T-helper 17 cell (primary cell): ENCODE measurements around the gene B4GALNT1. TPM values are rescaled to one million over a fixed set of nuclear protein-coding genes. Genes with fewer than 3 reads are reported as not detected.

Source experiments
- ATAC-seq: fragments of 150-1000 bp; cut with Tn5 transposase; 2 replicates; pipeline ENCODE4 v1.10.0; 2021; ENCODE audit warnings: mild to moderate bottlenecking, moderate library complexity
- DNase-seq, 3 donors: peaks; one replicate each; pipeline versions ENCODE4 v3.0.0 to v3.0.0-alpha.2; 2020 to 2021
- H3K9me3 ChIP-seq: one replicate; pipeline ENCODE4 v1.7.0; 2013; ENCODE audit warnings: low read length, mild to moderate bottlenecking; ENCODE audit not compliant: control insufficient read depth, poor library complexity, severe bottlenecking
- H3K27ac Mint-ChIP-seq: one replicate; pipeline ENCODE4 v1.8.0; 2022; ENCODE audit warnings: mild to moderate bottlenecking, moderate library complexity, mixed read lengths
- H3K27me3 Mint-ChIP-seq: one replicate; pipeline ENCODE4 v1.8.0; 2022; ENCODE audit warnings: mixed read lengths
- H3K36me3 Mint-ChIP-seq: one replicate; pipeline ENCODE4 v1.8.0; 2022; ENCODE audit warnings: low read depth, mixed read lengths
- H3K4me1 Mint-ChIP-seq: one replicate; pipeline ENCODE4 v1.8.0; 2022; ENCODE audit warnings: mild to moderate bottlenecking, mixed read lengths
- H3K4me3 Mint-ChIP-seq: one replicate; pipeline ENCODE4 v1.8.0; 2022; ENCODE audit warnings: mild to moderate bottlenecking, moderate library complexity, mixed read lengths
- total RNA-seq, 4 donors: library from RNA in 2 of 4; stranded (reverse) in 2 of 4; gene quantifications; one replicate each; pipeline ENCODE4 v1.2.3 and lab custom pipeline; 2022 to 2026

The B4GALNT1 gene
- total RNA-seq, 2 donors from 2014 or later = not detected

DNA sequence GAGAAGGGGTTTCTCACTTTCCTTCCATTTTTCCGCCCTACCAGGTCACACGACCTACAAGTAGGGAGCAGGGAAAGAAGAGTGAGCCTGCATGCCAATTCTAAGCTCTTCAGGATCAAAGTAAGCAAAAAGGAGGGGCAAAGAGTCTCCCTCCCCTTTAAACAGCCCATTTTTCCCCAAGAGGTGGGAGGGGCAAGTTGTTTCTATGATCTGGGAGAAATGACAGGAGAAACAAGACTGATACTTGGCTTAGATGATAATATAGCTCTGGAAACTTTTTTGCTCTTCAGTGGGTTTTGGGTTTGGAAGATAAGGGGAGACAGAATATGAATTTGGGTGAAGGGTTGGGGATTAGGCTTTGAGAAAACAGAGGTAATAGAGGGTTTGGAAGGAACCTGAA is 26.6 kb downstream of the B4GALNT1 start:
- Mint-ChIP-seq H3K27me3 (peaks cover 7% of the 10 kb centered on the region), H3K36me3 (peaks cover 11% of the 10 kb centered on the region), H3K4me1 (peaks cover 28% of the 10 kb centered on the region), H3K27ac (no peak overlapping the region), H3K4me3 (no peak overlapping the region)
- ATAC-seq (no peak), DNase-seq (no peak)
- no peaks in the 10 kb centered on the region for H3K9me3 ChIP-seq

DNA sequence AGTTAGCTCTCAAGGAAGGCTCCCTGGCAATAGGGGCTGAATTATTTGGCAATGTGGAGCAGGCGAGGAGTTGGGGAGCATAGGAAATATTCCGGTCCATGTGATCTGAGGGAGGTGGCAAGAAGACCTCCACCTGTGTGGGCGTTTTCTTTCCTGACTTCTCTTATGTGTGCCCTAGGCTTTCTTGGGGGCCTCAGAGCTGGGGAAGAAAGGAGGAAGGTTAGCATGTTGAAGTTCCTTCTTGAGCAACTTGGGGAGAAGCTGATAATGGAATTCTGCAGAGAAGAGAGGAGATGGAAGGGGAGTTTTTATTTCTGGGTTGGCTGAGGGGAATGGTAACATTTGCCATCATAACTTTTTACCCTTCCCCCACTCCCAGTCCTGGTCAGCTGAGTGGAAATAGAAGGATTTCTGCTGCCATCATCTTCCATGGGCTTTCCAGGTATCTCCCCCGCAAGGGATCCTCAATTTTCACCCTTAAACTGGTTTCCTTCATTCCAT is 27.1 kb downstream of the B4GALNT1 start:
- no peaks in the 10 kb centered on the region for H3K9me3 ChIP-seq
- H3K36me3 Mint-ChIP-seq = peaks cover 11% of the 10 kb centered on the region
- peaks cover 27% of the 10 kb centered on the region for H3K4me1 Mint-ChIP-seq
- H3K27ac Mint-ChIP-seq = peak overlapping the region; percentile 88
- ATAC-seq = no peak
- DNase-seq = no peak
- H3K27me3 Mint-ChIP-seq = peaks cover 7% of the 10 kb centered on the region
- peak overlapping the region; percentile 82 for H3K4me3 Mint-ChIP-seq

DNA sequence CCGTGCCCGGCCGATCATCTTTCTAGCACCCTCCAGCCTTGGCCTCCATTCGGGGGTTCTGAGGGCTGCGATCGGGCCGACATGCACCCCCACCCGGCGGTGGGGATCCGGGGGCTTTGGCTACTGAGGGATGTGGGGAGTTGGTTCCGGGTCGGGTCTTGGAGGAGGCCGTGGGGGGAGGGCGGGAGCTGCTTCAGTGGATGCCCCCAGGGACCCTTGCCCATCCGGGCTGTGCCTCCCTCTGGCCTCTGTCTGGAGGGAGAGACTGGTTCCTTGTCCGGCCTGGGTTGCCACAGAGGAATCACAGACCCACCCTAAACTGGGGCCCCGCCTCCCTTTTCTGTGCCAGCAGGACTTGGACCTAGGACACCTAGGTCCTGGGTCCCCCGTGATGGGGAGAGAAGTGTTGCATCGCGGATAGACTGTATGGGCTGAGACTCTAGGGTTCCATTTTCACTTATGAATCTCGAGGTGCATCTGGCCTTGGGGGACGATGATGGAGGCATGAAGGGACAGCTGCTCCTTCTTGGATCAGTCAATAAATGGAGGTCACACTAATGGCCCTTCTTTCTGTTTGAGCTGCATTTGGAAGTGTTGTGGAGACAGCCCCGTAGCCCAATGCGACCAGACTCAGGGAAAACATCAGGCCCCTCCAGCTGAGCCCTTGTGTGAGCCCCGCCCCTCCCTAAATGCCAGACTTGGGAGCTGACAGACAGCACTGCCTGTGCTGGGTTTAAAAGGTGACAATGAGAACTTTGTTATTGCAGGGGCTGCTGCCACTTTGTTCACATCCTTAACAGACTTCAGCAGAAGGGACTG is 27.8 kb downstream of the B4GALNT1 start:
- Mint-ChIP-seq H3K4me1 (peaks cover 25% of the 10 kb centered on the region), H3K27me3 (peaks cover 1% of the 10 kb centered on the region), H3K27ac (peak overlapping the region; percentile 88), H3K36me3 (peaks cover 11% of the 10 kb centered on the region), H3K4me3 (peak overlapping the region; percentile 82)
- ATAC-seq (peak; percentile 51), DNase-seq (no peak)
- H3K9me3 ChIP-seq = no peaks in the 10 kb centered on the region

DNA sequence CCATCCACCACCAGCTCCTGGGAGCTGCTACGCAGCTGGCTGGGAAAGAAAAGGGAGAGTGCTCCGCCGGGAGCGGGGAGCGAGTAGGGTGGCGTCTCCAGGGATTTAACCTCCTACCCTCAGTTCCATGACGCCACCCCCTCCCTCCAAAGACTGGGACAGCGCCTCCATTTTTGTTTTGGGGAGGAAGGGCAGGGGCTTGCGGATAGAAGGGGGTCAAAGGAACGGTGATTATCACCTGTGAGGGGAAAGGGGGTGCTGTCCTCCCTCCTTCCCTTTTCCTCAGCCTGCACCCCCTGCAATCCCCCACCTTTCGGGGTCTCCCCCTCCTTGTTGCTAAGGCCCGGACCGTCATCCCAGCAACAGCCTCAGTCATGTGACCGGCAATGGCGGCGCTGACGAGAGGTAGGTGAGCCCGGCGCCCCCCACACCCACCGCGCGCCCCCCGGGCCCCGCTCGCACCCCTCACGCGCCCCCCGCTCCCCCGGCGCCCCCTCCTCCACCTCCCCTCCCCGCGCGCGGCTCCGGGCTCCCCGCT is 28.5 kb downstream of the B4GALNT1 start, which contains the start of gene DTX3:
DTX3 (plus strand) TSS at position 371 of the 538 bp plus-strand sequence. CDS start 1,694 bp downstream, outside the sequence.
- Mint-ChIP-seq H3K4me3 (peak within 1 kb of the TSS; percentile 82), H3K27me3 (no peaks in the 10 kb centered on the region), H3K36me3 (peaks cover 11% of the 10 kb centered on the region), H3K27ac (peak within 1 kb of the TSS; percentile 88), H3K4me1 (peaks cover 25% of the 10 kb centered on the region)
- DNase-seq = peak in 1 of 3 donors; percentile 20
- no peaks in the 10 kb centered on the region for H3K9me3 ChIP-seq
- ATAC-seq = peak; percentile 76

DNA sequence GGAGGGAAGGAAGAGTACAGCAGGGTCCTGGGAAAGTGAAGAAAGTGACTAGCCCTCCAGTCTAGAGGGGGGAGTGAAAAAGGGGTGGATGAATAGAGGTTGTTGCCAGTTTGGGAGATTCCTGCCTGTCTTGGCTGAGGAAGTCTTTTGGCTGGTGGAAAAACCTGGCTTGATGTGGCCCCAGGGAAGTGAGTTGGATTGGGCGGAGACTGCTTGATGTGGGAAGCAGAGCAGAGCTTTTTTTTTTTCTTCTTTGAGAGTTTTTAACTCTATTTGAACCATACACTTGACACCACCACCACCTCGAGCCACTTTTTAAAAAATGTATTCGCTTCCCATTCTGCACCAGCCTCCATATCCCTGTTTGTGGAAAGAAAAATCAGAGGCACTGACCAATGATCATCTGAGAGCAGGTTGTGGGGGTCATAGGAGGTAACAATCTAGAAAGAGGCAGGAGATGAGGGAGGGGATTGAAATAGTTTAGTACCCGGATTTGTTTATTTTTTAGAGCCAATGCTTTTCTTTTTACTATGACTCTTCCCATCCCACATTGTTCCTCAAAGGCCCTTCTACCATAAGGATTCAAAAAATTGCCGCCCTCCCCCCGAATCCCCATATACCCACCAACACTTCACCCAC is 29.1 kb downstream of the B4GALNT1 start:
- Mint-ChIP-seq H3K27ac (peak overlapping the region; percentile 88), H3K4me3 (peak overlapping the region; percentile 82), H3K27me3 (no peaks in the 10 kb centered on the region), H3K36me3 (peaks cover 14% of the 10 kb centered on the region), H3K4me1 (peaks cover 25% of the 10 kb centered on the region)
- ATAC-seq (no peak), DNase-seq (no peak)
- no peaks in the 10 kb centered on the region for H3K9me3 ChIP-seq

DNA sequence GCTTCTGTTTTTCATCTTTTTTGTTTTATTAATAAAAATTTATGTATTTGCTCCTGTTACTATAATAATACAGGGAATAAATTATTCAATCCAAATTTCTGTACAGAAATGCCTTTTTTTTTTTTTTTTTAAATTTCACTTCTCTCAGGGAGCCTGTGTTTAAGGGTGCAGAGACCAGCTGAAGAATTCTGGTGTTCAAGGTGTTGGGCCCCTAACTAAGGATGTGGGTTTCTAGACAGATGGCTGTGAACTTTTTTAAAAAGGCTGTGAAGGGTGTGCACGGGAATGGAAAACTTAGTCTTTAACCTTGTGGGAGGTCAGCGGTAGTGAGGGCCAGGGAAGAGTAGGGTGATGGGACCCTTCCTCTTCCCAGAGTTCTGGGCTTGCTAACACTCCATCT is 29.7 kb downstream of the B4GALNT1 start:
- no peak for ATAC-seq
- Mint-ChIP-seq H3K27me3 (no peaks in the 10 kb centered on the region), H3K4me1 (peaks cover 25% of the 10 kb centered on the region), H3K4me3 (peak overlapping the region; percentile 82), H3K27ac (peak overlapping the region; percentile 88), H3K36me3 (peaks cover 14% of the 10 kb centered on the region)
- H3K9me3 ChIP-seq = no peaks in the 10 kb centered on the region
- no peak for DNase-seq

DNA sequence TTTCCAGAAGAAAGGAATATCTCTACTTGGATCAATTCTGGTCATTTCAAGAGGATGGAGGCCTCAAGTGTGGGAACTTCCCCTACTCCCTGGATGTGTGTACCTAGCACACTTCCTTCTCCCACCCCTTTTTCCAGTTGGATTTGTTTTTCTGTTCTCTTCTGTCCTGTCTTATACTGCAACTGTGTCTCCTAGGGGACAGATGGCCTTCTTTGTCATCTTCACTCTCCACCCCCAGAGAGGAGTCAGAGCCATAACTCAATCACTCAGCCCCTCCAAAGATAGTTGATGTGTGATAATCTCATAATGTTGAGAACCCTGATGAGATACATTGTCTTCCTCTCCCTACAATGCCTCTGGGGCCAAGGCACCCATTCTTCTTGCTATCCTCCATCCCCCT is 30.5 kb downstream of the B4GALNT1 start:
- H3K4me1 Mint-ChIP-seq = peaks cover 24% of the 10 kb centered on the region
- DNase-seq = no peak
- peak overlapping the region; percentile 88 for H3K27ac Mint-ChIP-seq

DNA sequence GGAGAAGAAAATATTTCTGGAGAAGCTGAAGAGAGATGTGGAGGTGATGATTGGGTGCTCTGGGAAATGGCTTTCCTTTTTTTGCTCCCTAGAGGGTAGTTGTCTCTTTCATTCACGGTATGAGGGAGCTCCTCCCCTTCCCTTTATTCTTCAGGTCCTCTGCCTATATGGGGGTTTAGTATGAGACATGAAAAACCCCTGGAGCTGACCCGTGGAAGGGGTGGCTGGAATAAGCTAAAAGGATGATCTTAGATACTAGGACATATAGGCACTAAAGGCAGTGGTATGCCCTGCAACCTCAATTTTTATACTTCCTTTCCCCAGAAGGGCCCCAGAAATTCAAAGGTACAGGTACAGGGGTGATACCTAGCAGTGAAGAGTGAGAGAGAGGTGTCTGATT is 32.6 kb downstream of the B4GALNT1 start:
- ATAC-seq = no peak
- Mint-ChIP-seq H3K4me3 (no peak overlapping the region), H3K27me3 (no peaks in the 10 kb centered on the region), H3K4me1 (peaks cover 29% of the 10 kb centered on the region), H3K36me3 (peaks cover 22% of the 10 kb centered on the region), H3K27ac (no peak overlapping the region)
- DNase-seq = no peak
- no peaks in the 10 kb centered on the region for H3K9me3 ChIP-seq

More for the DNA sequence above, 30.5 kb downstream of the B4GALNT1 start:
- Mint-ChIP-seq H3K27me3 (no peaks in the 10 kb centered on the region), H3K4me3 (no peak overlapping the region), H3K36me3 (peaks cover 16% of the 10 kb centered on the region)
- H3K9me3 ChIP-seq = no peaks in the 10 kb centered on the region
- ATAC-seq = no peak

DNA sequence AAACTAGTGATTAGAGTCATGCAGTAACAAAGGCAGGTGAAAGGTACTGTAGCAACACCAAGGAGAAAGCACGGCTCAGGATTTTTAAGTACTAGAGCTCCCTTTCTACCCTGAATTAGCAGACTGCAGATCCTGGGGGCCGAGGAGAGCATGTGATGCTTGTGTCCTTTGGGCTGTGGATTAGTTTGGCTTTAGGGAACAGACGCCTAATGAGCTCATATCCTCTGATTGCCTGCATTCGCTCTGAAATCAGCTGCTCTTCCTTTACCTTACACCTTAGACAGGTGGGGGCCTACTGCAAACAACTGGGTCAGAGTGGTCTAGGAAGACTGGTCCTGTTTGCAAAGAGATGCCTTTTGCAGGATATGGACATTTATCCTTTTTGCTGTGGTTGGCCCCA is 39.8 kb downstream of the B4GALNT1 start:
- no peaks in the 10 kb centered on the region for H3K9me3 ChIP-seq
- H3K4me1 Mint-ChIP-seq = peaks cover 31% of the 10 kb centered on the region
- DNase-seq (no peak), ATAC-seq (no peak)
- H3K4me3 Mint-ChIP-seq = no peak overlapping the region
- H3K27me3 Mint-ChIP-seq = no peaks in the 10 kb centered on the region
- peaks cover 12% of the 10 kb centered on the region for H3K36me3 Mint-ChIP-seq
- no peak overlapping the region for H3K27ac Mint-ChIP-seq

DNA sequence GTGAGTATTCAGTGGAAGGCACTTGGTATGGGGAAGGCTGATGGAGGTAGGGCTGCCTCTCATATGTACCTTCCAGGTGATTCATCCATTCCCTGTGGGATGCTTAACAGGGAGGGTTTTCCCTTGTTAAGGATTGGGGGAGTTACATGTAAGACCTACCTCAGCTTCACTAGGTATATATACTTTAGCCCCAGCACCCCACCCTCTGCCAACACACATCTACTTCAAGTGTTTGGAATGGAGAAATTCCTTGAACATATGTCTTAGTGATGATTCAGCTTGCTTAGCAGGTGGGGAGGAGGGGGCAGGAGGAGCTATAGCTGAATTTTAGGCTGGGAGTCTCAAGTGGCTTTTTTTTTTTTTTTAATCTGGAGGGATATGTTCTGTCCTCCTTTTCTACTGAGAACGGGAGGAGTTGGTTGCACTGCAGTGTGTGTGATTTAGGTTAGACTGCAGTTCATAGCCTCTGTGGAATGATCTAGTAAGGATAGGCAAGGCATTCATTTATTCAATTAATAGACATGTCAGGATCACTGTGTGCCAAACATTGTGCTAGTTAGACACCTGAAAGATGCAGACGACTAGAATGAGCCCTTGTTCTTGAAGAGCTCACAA is 40.3 kb downstream of the B4GALNT1 start:
- peaks cover 29% of the 10 kb centered on the region for H3K4me1 Mint-ChIP-seq
- peak overlapping the region; percentile 90 for H3K4me3 Mint-ChIP-seq
- peaks cover 10% of the 10 kb centered on the region for H3K36me3 Mint-ChIP-seq
- no peaks in the 10 kb centered on the region for H3K27me3 Mint-ChIP-seq
- no peaks in the 10 kb centered on the region for H3K9me3 ChIP-seq
- ATAC-seq (no peak), DNase-seq (no peak)
- peak overlapping the region; percentile 81 for H3K27ac Mint-ChIP-seq

DNA sequence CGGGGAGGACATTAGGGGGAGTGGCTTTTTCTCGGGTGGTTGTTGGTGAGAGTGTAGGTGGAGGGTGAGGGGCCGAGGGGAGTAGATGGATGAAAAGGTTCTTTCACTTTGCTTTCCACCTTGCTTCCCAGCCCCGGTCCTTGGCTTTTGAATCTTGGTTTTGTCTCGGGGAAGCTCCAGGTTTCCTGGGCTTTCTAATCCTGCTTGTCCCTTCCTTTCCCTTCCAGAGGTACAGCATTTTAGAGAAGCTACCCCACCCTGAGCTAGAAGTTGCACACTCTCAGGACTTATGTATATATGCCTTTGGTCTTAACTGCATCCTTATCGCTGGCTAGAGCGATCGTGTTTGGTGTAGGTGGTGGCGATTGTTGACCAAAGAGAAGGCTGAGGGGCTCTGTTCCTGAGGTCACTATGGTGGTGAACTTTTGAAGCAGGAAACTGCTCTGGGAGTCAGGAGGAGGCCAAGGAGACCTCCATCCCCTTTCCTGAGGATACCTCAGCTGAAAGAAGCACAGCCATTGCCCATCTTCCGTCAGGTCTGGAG is 41.1 kb downstream of the B4GALNT1 start:
- Mint-ChIP-seq H3K27ac (peak overlapping the region; percentile 81), H3K4me3 (peak overlapping the region; percentile 90), H3K27me3 (no peaks in the 10 kb centered on the region), H3K36me3 (peaks cover 5% of the 10 kb centered on the region), H3K4me1 (peaks cover 25% of the 10 kb centered on the region)
- ATAC-seq (no peak), DNase-seq (no peak)
- no peaks in the 10 kb centered on the region for H3K9me3 ChIP-seq

DNA sequence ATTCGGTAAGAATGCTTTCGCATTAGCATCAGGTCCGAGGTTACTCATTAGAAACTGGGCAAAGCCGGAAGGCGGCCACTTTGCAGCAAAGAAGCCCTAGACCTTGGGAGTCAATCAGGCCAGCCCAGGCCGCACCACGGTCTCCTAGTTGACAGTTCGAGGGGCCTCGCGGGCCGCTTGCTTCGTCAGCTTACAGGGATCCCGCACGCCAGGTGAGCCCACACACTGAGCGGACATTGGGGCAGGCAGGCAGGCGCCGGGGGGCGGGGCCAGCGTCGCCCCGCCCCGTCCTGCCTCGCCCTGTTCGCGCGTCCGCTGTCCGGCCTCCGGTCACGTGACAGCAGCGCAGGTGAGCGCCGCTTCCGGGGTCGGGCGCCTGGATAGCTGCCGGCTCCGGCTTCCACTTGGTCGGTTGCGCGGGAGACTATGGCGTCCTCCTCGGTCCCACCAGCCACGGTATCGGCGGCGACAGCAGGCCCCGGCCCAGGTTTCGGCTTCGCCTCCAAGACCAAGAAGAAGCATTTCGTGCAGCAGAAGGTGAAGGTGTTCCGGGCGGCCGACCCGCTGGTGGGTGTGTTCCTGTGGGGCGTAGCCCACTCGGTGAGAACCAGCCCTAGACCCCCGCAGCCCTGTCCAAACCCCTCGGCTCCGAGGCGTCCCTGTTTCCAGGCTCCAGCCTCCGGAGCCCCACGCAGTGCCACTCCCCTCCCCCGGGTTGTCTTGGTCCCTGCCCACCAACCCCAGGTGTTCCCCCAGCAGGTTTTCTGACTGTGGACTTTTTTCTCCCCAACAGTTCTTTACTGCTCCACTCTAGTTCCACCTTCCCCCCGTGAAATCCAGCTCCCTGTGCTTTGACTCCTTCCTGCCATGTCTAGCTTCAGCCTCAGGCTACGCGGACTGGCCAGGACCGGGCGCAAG is 41.9 kb downstream of the B4GALNT1 start, which contains the start of gene PIP4K2C:
PIP4K2C (plus strand) TSS at position 329 of the 918 bp plus-strand sequence; CDS start at position 427, 98 bp downstream.
- Mint-ChIP-seq H3K4me1 (peaks cover 23% of the 10 kb centered on the region), H3K27ac (peak within 1 kb of the TSS; percentile 81), H3K27me3 (no peaks in the 10 kb centered on the region), H3K4me3 (peak within 1 kb of the TSS; percentile 90), H3K36me3 (peaks cover 2% of the 10 kb centered on the region)
- ATAC-seq (peak; percentile 93), DNase-seq (peak; percentile 52 to 84 (median 79))
- H3K9me3 ChIP-seq = no peaks in the 10 kb centered on the region
